Calu3 (cell line): Measurements from ENCODE around the gene VDR. TPM values are rescaled to one million over a fixed set of nuclear protein-coding genes. Genes with fewer than 3 reads are reported as not detected.

ENCODE experiments used
- BruUV-seq: library from RNA; stranded (reverse); fragments of 400-500 nt; replicated peaks from 2 replicates; lab custom pipeline; 2021; lab: Mats Ljungman, UMichigan
- CTCF ChIA-PET: fragments of 300-600 bp; sonication (Branson Sonifier 250); formaldehyde crosslinking; loops from one replicate; lab custom pipeline; 2022; ENCODE audit warnings: antibody characterized with exemption; lab: Charles Lee
- DNase-seq: peaks from one replicate; pipeline ENCODE4 v3.0.0; 2022
- H3K27ac Mint-ChIP-seq: one replicate; pipeline ENCODE4 v1.8.0; 2022; ENCODE audit warnings: mixed read lengths; ENCODE audit not compliant: unreplicated experiment
- H3K27me3 Mint-ChIP-seq: one replicate; pipeline ENCODE4 v1.8.0; 2022; ENCODE audit warnings: mixed read lengths; ENCODE audit not compliant: unreplicated experiment
- H3K36me3 Mint-ChIP-seq: one replicate; pipeline ENCODE4 v1.8.0; 2022; ENCODE audit warnings: mild to moderate bottlenecking, moderate library complexity, mixed read lengths; ENCODE audit not compliant: insufficient read depth, unreplicated experiment
- H3K4me1 Mint-ChIP-seq: one replicate; pipeline ENCODE4 v1.8.0; 2022; ENCODE audit warnings: mild to moderate bottlenecking, low read depth, mixed read lengths; ENCODE audit not compliant: unreplicated experiment
- H3K4me3 Mint-ChIP-seq: one replicate; pipeline ENCODE4 v1.8.0; 2022; ENCODE audit warnings: mild to moderate bottlenecking, low read depth, moderate library complexity, mixed read lengths; ENCODE audit not compliant: unreplicated experiment
- H3K9me3 Mint-ChIP-seq: one replicate; pipeline ENCODE4 v1.8.0; 2022; ENCODE audit warnings: low read depth, mixed read lengths; ENCODE audit not compliant: unreplicated experiment
- CTCF ChIP-seq: fragments of 200-600 bp; IDR thresholded peaks from one replicate; pipeline ENCODE4 v1.8.0; 2022; ENCODE audit warnings: antibody characterized with exemption; ENCODE audit not compliant: unreplicated experiment
- intact Hi-C: fragments of 100-400 bp; cut with micrococcal nuclease; formaldehyde crosslinking; loops from one replicate; pipeline ENCODE4 v1.10.0; 2022; ENCODE audit not compliant: unreplicated experiment
- total RNA-seq: library from RNA; stranded (reverse); gene quantifications from 2 replicates; pipeline ENCODE4 v1.2.3, GENCODE V29; 2022

Gene VDR
- total RNA-seq, 1 experiment from 2014 or later, result 10.1 TPM

- Mint-ChIP-seq H3K27me3 (peaks cover 9% of the 10 kb centered on the region), H3K36me3 (peaks cover 21% of the 10 kb centered on the region), H3K9me3 (no peaks in the 10 kb centered on the region), H3K27ac (no peak overlapping the region), H3K4me1 (peaks cover 35% of the 10 kb centered on the region), H3K4me3 (no peak overlapping the region)
- no TSS peak for BruUV-seq
- CTCF ChIA-PET, result no interaction called here
- intact Hi-C loops, result loop anchor here (10.0 kb wide), 1 partner anchor 263 kb away; no protein-coding TSS in a partner anchor
- TF ChIP-seq CTCF, result no peak
- no peak for DNase-seq
These were observed 2.6 kb downstream of the VDR start for GRCh38 chr12:47902131-47902639.

GRCh38 chr12:47901718-47902093, 3.1 kb downstream of the VDR start:
- Mint-ChIP-seq H3K36me3 (peaks cover 21% of the 10 kb centered on the region), H3K4me3 (no peak overlapping the region), H3K4me1 (peaks cover 39% of the 10 kb centered on the region), H3K27ac (no peak overlapping the region), H3K27me3 (peaks cover 4% of the 10 kb centered on the region), H3K9me3 (no peaks in the 10 kb centered on the region)
- BruUV-seq, result no TSS peak
- intact Hi-C loops, result loop anchor here (10.0 kb wide), 1 partner anchor 263 kb away; no protein-coding TSS in a partner anchor
- no peak for TF ChIP-seq CTCF
- CTCF ChIA-PET, result no interaction called here
- DNase-seq, result no peak

- no TSS peak for BruUV-seq
- H3K27me3 Mint-ChIP-seq, result no peaks in the 10 kb centered on the region
- intact Hi-C loops, result loop anchor here (10.0 kb wide), 1 partner anchor 264 kb away; no protein-coding TSS in a partner anchor
- H3K36me3 Mint-ChIP-seq, result peaks cover 21% of the 10 kb centered on the region
- no peaks in the 10 kb centered on the region for H3K9me3 Mint-ChIP-seq
- H3K27ac Mint-ChIP-seq, result no peak overlapping the region
- no peak overlapping the region for H3K4me3 Mint-ChIP-seq
- DNase-seq, result no peak
- CTCF ChIA-PET, result interaction anchor here (0.8 to 2.2 kb wide), 6 partner anchors 18 to 296 kb away, joined by 3 to 13 read pairs (median 4); partner anchors contain the start of gene TMEM106C
- no peak for TF ChIP-seq CTCF
- peaks cover 43% of the 10 kb centered on the region for H3K4me1 Mint-ChIP-seq
These were observed 3.6 kb downstream of the VDR start for GRCh38 chr12:47901063-47901717.

- DNase-seq, result peak; percentile 67
- Mint-ChIP-seq H3K4me3 (no peak overlapping the region), H3K27me3 (no peaks in the 10 kb centered on the region), H3K27ac (no peak overlapping the region), H3K4me1 (peaks cover 43% of the 10 kb centered on the region), H3K36me3 (peaks cover 20% of the 10 kb centered on the region), H3K9me3 (no peaks in the 10 kb centered on the region)
- TF ChIP-seq CTCF, result no peak
- intact Hi-C loops, result loop anchor here (10.0 kb wide), 1 partner anchor 264 kb away; no protein-coding TSS in a partner anchor
- no TSS peak for BruUV-seq
- CTCF ChIA-PET, result interaction anchor here (0.5 to 2.2 kb wide), 7 partner anchors 17 to 297 kb away, joined by 3 to 13 read pairs (median 4); partner anchors contain the start of gene TMEM106C
These were observed 4.4 kb downstream of the VDR start for GRCh38 chr12:47900131-47901062.
